Measurements from ENCODE around the gene CHKB. TPM values are rescaled to one million over a fixed set of nuclear protein-coding genes. Genes with fewer than 3 reads are reported as not detected.
"Not testable (repeated sequence)": the region's sequence is repeated elsewhere in the genome, so short reads cannot be mapped to it uniquely, and the experiment has no call there.

CHKB gene
- total and polyA plus RNA-seq, 11 donors = 16.7 to 77.1 (median 35.6) TPM

DNA sequence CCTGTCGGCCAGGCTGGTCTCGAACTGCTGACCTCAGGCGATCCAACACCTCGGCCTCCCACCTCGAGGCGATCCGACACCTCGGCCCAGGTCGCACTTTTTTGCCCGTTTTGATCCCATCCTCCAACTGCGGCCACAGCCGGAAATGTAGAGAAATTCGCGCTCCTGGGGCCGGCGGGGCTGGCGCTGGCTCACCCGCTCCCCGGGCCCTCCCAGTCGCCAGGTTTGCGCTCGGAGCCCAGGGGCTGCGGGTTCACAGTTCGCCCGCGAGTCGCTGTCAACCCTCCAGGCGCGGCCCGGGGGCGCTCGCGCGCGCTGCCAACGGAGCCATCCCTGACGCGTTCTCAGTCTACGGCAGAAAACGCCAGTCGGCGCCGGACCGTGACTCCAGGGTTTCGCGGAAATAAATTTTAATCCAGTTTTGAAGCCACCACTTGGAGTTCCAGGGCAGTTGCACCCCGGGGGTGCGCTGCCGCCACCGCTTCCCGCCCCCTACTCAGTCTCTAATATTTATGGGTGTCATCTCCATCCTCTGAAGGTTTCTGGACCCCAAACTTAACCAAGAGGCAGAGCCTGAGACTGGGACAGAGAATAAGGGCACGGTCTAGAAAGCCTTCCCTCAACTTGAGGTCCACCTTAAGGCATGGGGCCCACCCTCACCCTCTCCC is 38.4 kb downstream of the CHKB start:
- ATAC-seq (peak in 3 of 4 donors; percentile 58 to 64 (median 62)), DNase-seq (peak; percentile 79 to 93 (median 84))
- no peaks in the 10 kb centered on the region for H3K36me3 ChIP-seq
- no peaks in the 10 kb centered on the region for H3K9me3 ChIP-seq
- H3K4me3 ChIP-seq = peak overlapping the region in 10 of 12 donors; percentile 26 to 54 (median 40)
- TF ChIP-seq, protein P1, sequence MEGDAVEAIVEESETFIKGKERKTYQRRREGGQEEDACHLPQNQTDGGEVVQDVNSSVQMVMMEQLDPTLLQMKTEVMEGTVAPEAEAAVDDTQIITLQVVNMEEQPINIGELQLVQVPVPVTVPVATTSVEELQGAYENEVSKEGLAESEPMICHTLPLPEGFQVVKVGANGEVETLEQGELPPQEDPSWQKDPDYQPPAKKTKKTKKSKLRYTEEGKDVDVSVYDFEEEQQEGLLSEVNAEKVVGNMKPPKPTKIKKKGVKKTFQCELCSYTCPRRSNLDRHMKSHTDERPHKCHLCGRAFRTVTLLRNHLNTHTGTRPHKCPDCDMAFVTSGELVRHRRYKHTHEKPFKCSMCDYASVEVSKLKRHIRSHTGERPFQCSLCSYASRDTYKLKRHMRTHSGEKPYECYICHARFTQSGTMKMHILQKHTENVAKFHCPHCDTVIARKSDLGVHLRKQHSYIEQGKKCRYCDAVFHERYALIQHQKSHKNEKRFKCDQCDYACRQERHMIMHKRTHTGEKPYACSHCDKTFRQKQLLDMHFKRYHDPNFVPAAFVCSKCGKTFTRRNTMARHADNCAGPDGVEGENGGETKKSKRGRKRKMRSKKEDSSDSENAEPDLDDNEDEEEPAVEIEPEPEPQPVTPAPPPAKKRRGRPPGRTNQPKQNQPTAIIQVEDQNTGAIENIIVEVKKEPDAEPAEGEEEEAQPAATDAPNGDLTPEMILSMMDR (IDR thresholded peaks at IDR 0.05) = peak; percentile 30 to 76 (median 60)
- no peak for TF ChIP-seq POLR2A (IDR thresholded peaks at IDR 0.05)
- H3K27me3 ChIP-seq = peaks cover 20 to 55% (median 25%) of the 10 kb centered on the region in 9 donors
- 4 to 9% (median 5%) methylated on average over 27 to 52 of the region's 52 CpGs for WGBS, 4 donors
- intact Hi-C loops (cut with DNase I) = loop anchor here in 2 of 10 donors (5.0 to 10.0 kb wide), 2 partner anchors 71 to 78 kb away; no protein-coding TSS in a partner anchor
- peak overlapping the region in 4 of 12 donors; percentile 1 to 98 (median 36) for H3K27ac ChIP-seq
- peaks cover 0 to 88% (median 24%) of the 10 kb centered on the region in 12 donors for H3K4me1 ChIP-seq

DNA sequence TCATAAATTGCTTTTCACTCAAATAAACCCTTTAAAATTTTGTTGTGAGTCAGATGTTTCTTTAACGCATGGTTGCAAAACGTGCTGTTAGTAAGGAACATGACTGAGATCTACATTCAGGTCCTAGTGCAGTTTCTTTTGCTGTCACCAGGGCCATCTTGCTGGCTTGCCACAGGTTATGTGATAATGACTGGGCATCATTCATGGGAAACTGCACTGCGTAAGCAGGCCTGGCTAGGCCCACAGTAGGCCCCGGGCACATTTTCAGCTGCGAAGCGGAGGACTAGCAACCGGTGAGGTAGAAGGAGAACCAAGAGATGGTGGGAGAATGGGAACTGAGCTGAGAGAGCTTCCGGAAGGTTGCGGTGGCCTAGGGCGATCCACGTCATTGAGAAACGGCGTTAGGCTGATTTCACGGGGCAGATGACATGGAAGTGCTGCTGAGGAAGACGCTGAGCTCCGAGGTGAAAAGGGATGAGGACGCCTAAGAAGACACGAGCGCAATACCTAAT is 40.2 kb downstream of the CHKB start:
- no peak for TF ChIP-seq POLR2A (IDR thresholded peaks at IDR 0.05)
- TF ChIP-seq, protein P1 (IDR thresholded peaks at IDR 0.05) = peak in 1 of 12 donors; percentile 14
- H3K27me3 ChIP-seq = peaks cover 8 to 45% (median 12%) of the 10 kb centered on the region in 9 donors
- H3K27ac ChIP-seq = peak overlapping the region in 3 of 12 donors; percentile 44 to 98 (median 61)
- H3K36me3 ChIP-seq = no peaks in the 10 kb centered on the region
- peaks cover 0 to 92% (median 21%) of the 10 kb centered on the region in 12 donors for H3K4me1 ChIP-seq
- peak overlapping the region in 2 of 12 donors; percentile 3 to 38 for H3K4me3 ChIP-seq
- intact Hi-C loops (cut with DNase I) = loop anchor here in 2 of 10 donors (5.0 to 10.0 kb wide), 2 partner anchors 72 to 80 kb away; no protein-coding TSS in a partner anchor
- WGBS, 4 donors = 90 to 94% (median 93%) methylated on average over 19 of the region's 19 CpGs
- ATAC-seq (peak in 2 of 4 donors; percentile 5 to 21), DNase-seq (peak in 2 of 5 donors; percentile 20 to 51)
- no peaks in the 10 kb centered on the region for H3K9me3 ChIP-seq

DNA sequence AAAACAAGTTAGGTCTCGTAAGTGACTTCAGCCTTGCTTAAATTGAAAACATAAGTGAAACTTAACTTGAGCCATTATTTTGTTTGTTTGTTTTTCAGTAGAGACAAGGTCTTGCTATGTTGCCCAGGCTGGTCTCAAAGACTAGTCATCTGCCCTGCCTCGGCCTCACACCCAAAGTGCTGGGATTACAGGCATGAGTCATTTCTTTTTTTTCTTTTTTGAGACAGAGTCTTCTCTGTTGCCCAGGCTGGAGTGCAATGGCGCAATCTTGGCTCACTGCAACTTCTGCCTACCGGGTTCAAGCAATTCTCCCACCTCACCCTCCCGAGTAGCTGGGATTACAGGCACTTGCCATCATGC is 41.0 kb downstream of the CHKB start:
- Histone ChIP-seq H3K4me1 (peaks cover 0 to 95% (median 20%) of the 10 kb centered on the region in 12 donors), H3K4me3 (peak overlapping the region in 2 of 12 donors; percentile 3 to 38), H3K27me3 (peaks cover 0 to 37% (median 4%) of the 10 kb centered on the region in 9 donors), H3K27ac (peak overlapping the region in 7 of 12 donors; percentile 3 to 98 (median 61))
- H3K36me3 ChIP-seq, H3K9me3 ChIP-seq: not testable (repeated sequence)
- intact Hi-C loops (cut with DNase I) = loop anchor here in 2 of 10 donors (5.0 to 10.0 kb wide), 2 partner anchors 73 to 81 kb away; no protein-coding TSS in a partner anchor
- ATAC-seq = peak in 2 of 4 donors; percentile 28 to 52
- DNase-seq = peak in 2 of 5 donors; percentile 33 to 52
- 77 to 88% (median 86%) methylated on average over 5 of the region's 5 CpGs for WGBS, 4 donors

DNA sequence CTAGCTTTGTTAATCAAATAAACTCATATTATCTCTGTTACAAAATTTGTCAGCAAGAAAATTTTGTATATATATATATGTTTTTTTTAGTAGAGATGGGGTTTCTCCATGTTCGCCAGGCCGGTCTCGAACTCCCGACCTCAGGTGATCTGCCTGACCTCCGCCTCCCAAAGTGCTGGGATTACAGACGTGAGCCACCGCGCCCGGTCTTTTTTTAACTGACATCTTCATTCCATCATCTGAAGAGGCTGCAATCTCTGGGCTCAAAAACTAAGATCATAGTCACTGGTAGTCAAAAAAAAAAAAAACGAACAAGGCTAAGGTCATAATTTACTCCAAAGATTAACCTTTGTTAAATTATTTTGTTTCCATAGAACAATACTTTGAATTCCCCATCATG is 42.3 kb downstream of the CHKB start:
- peaks cover 0 to 95% (median 19%) of the 10 kb centered on the region in 12 donors for H3K4me1 ChIP-seq
- no peak for ATAC-seq
- no peak for DNase-seq
- H3K4me3 ChIP-seq = peak overlapping the region in 1 of 12 donors; percentile 38
- H3K27me3 ChIP-seq = peaks cover 0 to 27% (median 0%) of the 10 kb centered on the region in 9 donors
- no peaks in the 10 kb centered on the region for H3K36me3 ChIP-seq
- peak overlapping the region in 11 of 12 donors; percentile 77 to 98 (median 87) for H3K27ac ChIP-seq
- TF ChIP-seq, protein P1 (IDR thresholded peaks at IDR 0.05) = no peak
- TF ChIP-seq POLR2A (IDR thresholded peaks at IDR 0.05) = no peak
- H3K9me3 ChIP-seq = no peaks in the 10 kb centered on the region
- 79 to 89% (median 87%) methylated on average over 10 of the region's 10 CpGs for WGBS, 4 donors
- intact Hi-C loops (cut with DNase I) = loop anchor here in 2 of 10 donors (5.0 to 10.0 kb wide), 2 partner anchors 74 to 82 kb away; no protein-coding TSS in a partner anchor
